ENCODE results near the gene SPATA32. TPM values are rescaled to one million over a fixed set of nuclear protein-coding genes. Genes with fewer than 3 reads are reported as not detected.

SPATA32 gene
- total RNA-seq, 1 experiment from 2014 or later, result 0.81 TPM

DNA sequence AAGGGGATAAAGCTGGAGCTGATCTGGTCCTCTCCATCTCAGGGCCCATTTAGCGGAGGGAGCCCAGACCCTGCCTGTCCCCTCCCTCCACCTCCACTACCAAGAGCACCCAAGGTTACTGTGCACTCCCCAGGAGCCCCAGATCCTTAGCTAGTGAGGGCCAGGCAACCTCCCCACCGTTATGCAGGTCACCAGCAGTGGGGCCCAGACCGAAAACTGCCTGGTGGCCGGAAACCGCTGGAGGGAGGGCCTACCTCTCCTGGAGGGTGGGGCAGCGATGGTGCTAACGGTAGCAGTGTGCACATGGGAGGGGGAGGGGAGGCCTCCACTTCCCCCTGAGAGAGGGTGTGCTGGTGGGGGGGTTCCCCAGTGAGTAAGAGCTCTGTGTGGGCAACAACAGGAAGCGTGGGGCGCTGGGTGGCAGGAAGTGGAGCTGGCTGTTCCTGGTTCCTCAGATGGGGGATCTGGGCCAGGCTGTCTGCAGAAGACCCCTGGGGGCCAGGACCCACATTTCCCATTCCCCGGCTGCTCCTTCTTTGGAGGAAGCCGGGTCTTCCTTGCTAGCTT, 35.8 kb downstream of the SPATA32 start:
- Histone ChIP-seq H3K4ac (ENCODE audit: low read depth, low read length) (no peak overlapping the region), H4K20me1 (ENCODE audit: control insufficient read depth, insufficient read depth, insufficient read length) (no peaks in the 10 kb centered on the region), H2BK15ac (ENCODE audit: low read depth, low read length) (no peak overlapping the region), H4K8ac (replicated peaks; ENCODE audit: insufficient read length, low read depth, low read length) (no peak overlapping the region), H4K5ac (ENCODE audit: insufficient read length, low read depth, low read length) (no peak overlapping the region), H3K23me2 (ENCODE audit: insufficient read length, low read depth, low read length, poor library complexity, severe bottlenecking) (peaks cover 8% of the 10 kb centered on the region), H2BK120ac (ENCODE audit: low read depth, low read length, poor library complexity, severe bottlenecking) (no peak overlapping the region), H3K79me1 (ENCODE audit: insufficient read depth, low read depth, low read length, poor library complexity, severe bottlenecking) (no peaks in the 10 kb centered on the region), H2BK5ac (ENCODE audit: insufficient read length, low read length) (no peak overlapping the region), H3K23ac (ENCODE audit: insufficient read length, low read depth, low read length) (no peak overlapping the region), H3K9ac (ENCODE audit: extremely low read depth, insufficient read length, low read length) (no peak overlapping the region), H3K9me3 (ENCODE audit: control insufficient read depth, low read depth, low read length) (no peaks in the 10 kb centered on the region), H3K27ac (ENCODE audit: insufficient read length, low read depth, low read length) (no peak overlapping the region), H2BK12ac (ENCODE audit: insufficient read length, low read depth, low read length) (no peak overlapping the region), H3K14ac (ENCODE audit: insufficient read depth, low read length) (no peak overlapping the region), H3K27me3 (ENCODE audit: insufficient read depth, low read length) (peaks cover under 1% of the 10 kb centered on the region; the same call in 1 of the 2 replicates), H3K18ac (ENCODE audit: insufficient read length, low read depth, low read length) (no peak overlapping the region), H3K79me2 (ENCODE audit: insufficient read depth, low read length) (no peaks in the 10 kb centered on the region), H3K56ac (ENCODE audit: insufficient read length, low read depth, low read length) (no peak overlapping the region), H2AK5ac (ENCODE audit: insufficient read length, low read length) (no peak overlapping the region), H3K4me1 (ENCODE audit: insufficient read depth, low read length) (no peaks in the 10 kb centered on the region; the same call in 1 of the 2 replicates), H3T11ph (ENCODE audit: low read length) (no peak overlapping the region), H2BK20ac (ENCODE audit: low read depth, low read length, poor library complexity, severe bottlenecking) (no peak overlapping the region), H2AFZ (ENCODE audit: low read length) (no peak overlapping the region), H3K4me2 (ENCODE audit: insufficient read depth, insufficient read length, low read length) (no peak overlapping the region), H4K91ac (ENCODE audit: insufficient read length, low read depth, low read length) (no peak overlapping the region)
- Mint-ChIP-seq H3K36me3 (ENCODE audit: insufficient read depth in 1 of 3, low read depth in 3 of 3) (no peaks in the 10 kb centered on the region), H3K27me3 (ENCODE audit: low read depth) (peaks cover 48% of the 10 kb centered on the region), H3K4me3 (peak overlapping the region in 1 of 2 experiments; percentile 51; a peak in 1 of 5 replicates), H3K9me3 (no peaks in the 10 kb centered on the region), H3K4me1 (peaks cover 30 to 65% of the 10 kb centered on the region in 2 experiments), H3K27ac (no peak overlapping the region)
- peak; percentile 42 for DNase-seq
- TF ChIP-seq, protein P1, sequence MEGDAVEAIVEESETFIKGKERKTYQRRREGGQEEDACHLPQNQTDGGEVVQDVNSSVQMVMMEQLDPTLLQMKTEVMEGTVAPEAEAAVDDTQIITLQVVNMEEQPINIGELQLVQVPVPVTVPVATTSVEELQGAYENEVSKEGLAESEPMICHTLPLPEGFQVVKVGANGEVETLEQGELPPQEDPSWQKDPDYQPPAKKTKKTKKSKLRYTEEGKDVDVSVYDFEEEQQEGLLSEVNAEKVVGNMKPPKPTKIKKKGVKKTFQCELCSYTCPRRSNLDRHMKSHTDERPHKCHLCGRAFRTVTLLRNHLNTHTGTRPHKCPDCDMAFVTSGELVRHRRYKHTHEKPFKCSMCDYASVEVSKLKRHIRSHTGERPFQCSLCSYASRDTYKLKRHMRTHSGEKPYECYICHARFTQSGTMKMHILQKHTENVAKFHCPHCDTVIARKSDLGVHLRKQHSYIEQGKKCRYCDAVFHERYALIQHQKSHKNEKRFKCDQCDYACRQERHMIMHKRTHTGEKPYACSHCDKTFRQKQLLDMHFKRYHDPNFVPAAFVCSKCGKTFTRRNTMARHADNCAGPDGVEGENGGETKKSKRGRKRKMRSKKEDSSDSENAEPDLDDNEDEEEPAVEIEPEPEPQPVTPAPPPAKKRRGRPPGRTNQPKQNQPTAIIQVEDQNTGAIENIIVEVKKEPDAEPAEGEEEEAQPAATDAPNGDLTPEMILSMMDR (conservative IDR thresholded peaks at IDR 0.05), result no peak
- no CpG with 5 or more reads among the region's 11 CpGs for WGBS (ENCODE audit: extremely low coverage, insufficient read length, low lambda C conversion rate)
